Astrocyte (in vitro differentiated cells and primary cell): Measurements from ENCODE around the gene HOXB6. TPM values are rescaled to one million over a fixed set of nuclear protein-coding genes. Genes with fewer than 3 reads are reported as not detected.

Experiments
- DNase-seq: peaks from one replicate; pipeline ENCODE4 v3.0.0-alpha.2; 2010; ENCODE audit warnings: low read depth
- FAIRE-seq: peaks from 2 replicates; lab custom pipeline; 2011; peaks lifted over from hg19 to GRCh38; lab: Jason Lieb, UNC
- H2AFZ ChIP-seq: 2 replicates; pipeline ENCODE4 v1.6.0; 2012; ENCODE audit warnings: low read depth, low read length, inconsistent platforms
- H3K27ac ChIP-seq: 2 replicates; pipeline ENCODE4 v1.5.1; 2011; ENCODE audit warnings: low read depth, low read length, inconsistent platforms
- H3K27me3 ChIP-seq: 2 replicates; pipeline ENCODE4 v1.6.0; 2011; ENCODE audit warnings: low read length, inconsistent platforms; ENCODE audit not compliant: insufficient read depth
- H3K36me3 ChIP-seq: 2 replicates; pipeline ENCODE4 v1.5.1; 2011; ENCODE audit warnings: low read length, inconsistent platforms; ENCODE audit not compliant: insufficient read depth
- H3K4me1 ChIP-seq: 2 replicates; pipeline ENCODE4 v1.5.1; 2011; ENCODE audit warnings: low read length, inconsistent platforms; ENCODE audit not compliant: insufficient read depth
- H3K4me2 ChIP-seq: 2 replicates; pipeline ENCODE4 v1.6.0; 2012; ENCODE audit warnings: low read length, inconsistent platforms
- H3K4me3 ChIP-seq: 2 replicates; pipeline ENCODE4 v1.5.1; 2011; ENCODE audit warnings: low read depth, mild to moderate bottlenecking, low read length, inconsistent platforms; ENCODE audit not compliant: insufficient read depth
- H3K79me2 ChIP-seq: 2 replicates; pipeline ENCODE4 v1.6.0; 2012; ENCODE audit warnings: mild to moderate bottlenecking, low read length, inconsistent platforms; ENCODE audit not compliant: insufficient read depth
- H3K9ac ChIP-seq: 2 replicates; pipeline ENCODE4 v1.6.0; 2012; ENCODE audit warnings: mild to moderate bottlenecking, low read length, inconsistent platforms
- H3K9me3 ChIP-seq: 2 replicates; pipeline ENCODE4 v1.5.1; 2012; ENCODE audit warnings: low read depth, mild to moderate bottlenecking, low read length, inconsistent platforms; ENCODE audit not compliant: insufficient read depth
- H4K20me1 ChIP-seq: 2 replicates; pipeline ENCODE4 v1.6.0; 2012; ENCODE audit warnings: low read length, inconsistent platforms; ENCODE audit not compliant: insufficient read depth
- H3K27ac Mint-ChIP-seq: one replicate; pipeline ENCODE4 v1.8.0; 2021; ENCODE audit warnings: mild to moderate bottlenecking, mixed read lengths; ENCODE audit not compliant: unreplicated experiment
- H3K27me3 Mint-ChIP-seq: one replicate; pipeline ENCODE4 v1.8.0; 2021; ENCODE audit warnings: low read depth, mixed read lengths; ENCODE audit not compliant: unreplicated experiment
- H3K36me3 Mint-ChIP-seq: one replicate; pipeline ENCODE4 v1.8.0; 2021; ENCODE audit warnings: low read depth, mixed read lengths; ENCODE audit not compliant: unreplicated experiment
- H3K4me1 Mint-ChIP-seq: one replicate; pipeline ENCODE4 v1.8.0; 2021; ENCODE audit warnings: low read depth, mixed read lengths; ENCODE audit not compliant: unreplicated experiment
- H3K4me3 Mint-ChIP-seq: one replicate; pipeline ENCODE4 v1.8.0; 2021; ENCODE audit warnings: mild to moderate bottlenecking, moderate library complexity, mixed read lengths; ENCODE audit not compliant: unreplicated experiment
- H3K9me3 Mint-ChIP-seq: one replicate; pipeline ENCODE4 v1.8.0; 2021; ENCODE audit warnings: mild to moderate bottlenecking, mixed read lengths; ENCODE audit not compliant: unreplicated experiment
- CTCF ChIP-seq: IDR thresholded peaks from 2 replicates; pipeline ENCODE4 v1.5.1; 2011; ENCODE audit warnings: low read depth, mild to moderate bottlenecking, inconsistent platforms, low read length, moderate library complexity; ENCODE audit not compliant: insufficient read depth
- EZH2 ChIP-seq: IDR thresholded peaks from 2 replicates; pipeline ENCODE4 v1.6.1; 2012; ENCODE audit warnings: mild to moderate bottlenecking, low read length, inconsistent platforms; ENCODE audit not compliant: insufficient read depth
- total RNA-seq: library from RNA; stranded (reverse); gene quantifications from 2 replicates; pipeline ENCODE4 v1.2.1, GENCODE V29; 2021

The HOXB6 gene
- total RNA-seq, 1 donor from 2014 or later = not detected

- no peak overlapping the region for H3K4me3 Mint-ChIP-seq
- peaks cover 3% of the 10 kb centered on the region for H3K4me1 ChIP-seq
- FAIRE-seq (no peak), DNase-seq (no peak)
- peak overlapping the region; percentile 26 for H3K27ac Mint-ChIP-seq
- peaks cover 6% of the 10 kb centered on the region for H4K20me1 ChIP-seq
- peaks cover 10% of the 10 kb centered on the region for H3K36me3 Mint-ChIP-seq
- H3K27me3 ChIP-seq = peaks cover 99% of the 10 kb centered on the region
- no peak overlapping the region for H3K9ac ChIP-seq
- H3K4me1 Mint-ChIP-seq = peaks cover 5% of the 10 kb centered on the region
- no peaks in the 10 kb centered on the region for H3K36me3 ChIP-seq
- no peaks in the 10 kb centered on the region for H3K79me2 ChIP-seq
- H3K9me3 Mint-ChIP-seq = peaks cover 12% of the 10 kb centered on the region
- H3K27ac ChIP-seq = no peak overlapping the region
- no peak overlapping the region for H3K4me2 ChIP-seq
- H2AFZ ChIP-seq = no peak overlapping the region
- H3K4me3 ChIP-seq = no peak overlapping the region
- peaks cover 96% of the 10 kb centered on the region for H3K27me3 Mint-ChIP-seq
- H3K9me3 ChIP-seq = peaks cover 9% of the 10 kb centered on the region
- TF ChIP-seq CTCF = no peak
- TF ChIP-seq EZH2 = no peak
These were observed 29.9 kb upstream of the HOXB6 start for GRCh38 chr17:48634493-48635208.

- no peak overlapping the region for H3K27ac Mint-ChIP-seq
- TF ChIP-seq CTCF = no peak
- peak; percentile 95 for TF ChIP-seq EZH2
- Histone ChIP-seq H3K9me3 (peaks cover 9% of the 10 kb centered on the region), H3K4me3 (no peak overlapping the region), H4K20me1 (peaks cover 6% of the 10 kb centered on the region), H3K4me2 (no peak overlapping the region), H3K27me3 (peaks cover 99% of the 10 kb centered on the region), H3K79me2 (no peaks in the 10 kb centered on the region), H2AFZ (no peak overlapping the region), H3K27ac (no peak overlapping the region), H3K36me3 (no peaks in the 10 kb centered on the region), H3K4me1 (peaks cover 3% of the 10 kb centered on the region), H3K9ac (no peak overlapping the region)
- H3K9me3 Mint-ChIP-seq = peaks cover 12% of the 10 kb centered on the region
- peaks cover 95% of the 10 kb centered on the region for H3K27me3 Mint-ChIP-seq
- FAIRE-seq (no peak), DNase-seq (no peak)
- H3K4me1 Mint-ChIP-seq = peaks cover 5% of the 10 kb centered on the region
- no peak overlapping the region for H3K4me3 Mint-ChIP-seq
- H3K36me3 Mint-ChIP-seq = peaks cover 10% of the 10 kb centered on the region
These were observed 28.5 kb upstream of the HOXB6 start for GRCh38 chr17:48633266-48633677.
